Measurements from ENCODE around the gene TSPAN15.

The TSPAN15 gene

DNA sequence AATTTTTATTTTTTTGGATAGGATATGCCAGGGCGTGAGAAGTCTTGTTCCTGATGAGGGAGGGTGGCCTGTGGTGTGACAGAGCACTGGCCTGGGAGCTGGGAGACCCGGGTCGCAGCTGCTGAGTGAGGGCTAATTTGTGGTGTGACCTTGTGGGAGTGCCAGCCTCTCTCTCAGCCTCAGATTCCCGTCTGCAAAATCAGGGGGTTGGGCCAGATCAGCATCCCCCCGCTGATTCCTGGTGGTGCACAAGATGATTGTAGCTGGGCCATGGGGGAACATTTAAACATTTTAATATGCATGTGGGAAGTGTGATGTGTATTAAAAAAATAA, 14.9 kb downstream of the TSPAN15 start:
- DNase-seq (ENCODE audit: low read depth): no peak

- DNase-seq (ENCODE audit: low read depth): no peak
Measured at GRCh38 chr10:69466689-69467088, 15.4 kb downstream of the TSPAN15 start.

- no peak for DNase-seq (ENCODE audit: low read depth)
Measured at GRCh38 chr10:69467928-69468750, 16.9 kb downstream of the TSPAN15 start.

- no peak for DNase-seq (ENCODE audit: low read depth)
Measured at GRCh38 chr10:69468751-69469089, 17.5 kb downstream of the TSPAN15 start.

GRCh38 chr10:69469976-69470375, 18.7 kb downstream of the TSPAN15 start:
- DNase-seq (ENCODE audit: low read depth): no peak

- DNase-seq (ENCODE audit: low read depth): no peak
Measured at GRCh38 chr10:69470463-69471384, 19.5 kb downstream of the TSPAN15 start.

GRCh38 chr10:69472142-69472541, 20.9 kb downstream of the TSPAN15 start:
- no peak for DNase-seq (ENCODE audit: low read depth)

- DNase-seq (ENCODE audit: low read depth): no peak
Measured at GRCh38 chr10:69472544-69472943, 21.3 kb downstream of the TSPAN15 start.

DNA sequence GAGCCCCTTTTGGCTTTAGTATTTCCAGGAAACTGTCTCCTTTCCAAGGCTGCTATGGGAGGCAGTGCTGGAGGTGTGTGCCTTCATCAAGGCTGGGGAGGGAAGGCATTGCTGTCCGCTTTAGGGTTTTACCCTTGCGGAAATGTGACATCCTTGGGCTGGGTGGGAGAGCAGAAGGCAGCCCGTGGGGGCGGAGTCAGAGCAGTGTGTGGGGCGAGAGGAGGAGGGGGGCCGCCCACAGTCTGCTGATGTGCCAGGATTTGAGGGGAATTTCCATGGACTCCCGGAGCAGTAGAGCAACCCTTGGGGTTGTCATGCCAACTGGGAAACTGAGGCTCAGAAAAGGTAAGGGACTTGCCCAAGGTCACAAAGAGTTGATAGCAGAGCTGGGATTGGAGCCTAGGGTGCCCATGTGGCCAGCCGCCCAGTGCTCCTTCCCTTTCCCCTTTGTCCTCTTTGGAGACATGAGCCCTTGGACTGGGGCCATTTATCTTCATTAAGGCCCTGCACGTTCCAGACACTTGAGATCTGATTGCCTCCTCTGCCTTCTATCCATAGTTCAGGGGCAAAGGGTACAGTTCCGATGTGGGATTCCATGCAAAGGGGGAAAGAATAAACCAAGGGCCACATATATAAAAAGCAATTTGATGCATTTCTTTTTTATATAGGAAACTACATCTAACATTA, 22.2 kb downstream of the TSPAN15 start:
- no peak for DNase-seq (ENCODE audit: low read depth)

DNA sequence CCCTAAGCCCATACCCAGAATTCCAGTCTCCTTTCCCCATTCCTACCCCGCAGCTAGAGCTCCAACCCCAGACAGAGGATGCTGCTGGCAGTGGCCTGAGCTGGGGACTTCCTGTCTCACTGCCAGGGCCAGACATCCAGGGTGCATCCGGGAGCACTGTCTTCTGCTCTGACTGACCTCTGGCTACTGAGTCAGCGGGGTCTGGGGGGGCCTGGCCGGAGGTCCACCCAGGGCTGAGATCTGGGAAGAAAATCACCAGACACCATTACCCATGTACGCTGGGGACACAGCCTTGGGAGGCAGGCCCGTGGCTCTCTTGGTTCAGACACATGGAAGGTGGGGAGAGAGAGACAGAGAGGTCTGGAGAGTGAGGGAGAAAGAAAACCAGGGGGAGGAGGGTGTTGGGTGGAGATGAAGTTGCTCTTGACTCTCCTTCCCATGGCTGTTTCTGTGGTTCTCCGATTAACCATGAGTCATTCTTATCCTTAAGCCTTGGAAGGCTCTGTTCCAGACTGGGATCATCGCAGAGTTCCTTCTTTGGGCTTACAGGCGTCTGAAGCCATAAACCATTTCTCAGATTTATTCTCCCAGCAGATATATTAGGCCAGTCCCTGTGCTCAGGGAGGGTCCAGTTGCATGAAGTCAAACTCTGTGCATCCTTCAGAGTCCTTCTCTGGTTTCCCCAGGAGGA, 23.6 kb downstream of the TSPAN15 start:
- no peak for DNase-seq (ENCODE audit: low read depth)

- DNase-seq (ENCODE audit: low read depth): no peak
Measured at GRCh38 chr10:69475433-69475830, 24.2 kb downstream of the TSPAN15 start.

GRCh38 chr10:69477968-69478597, 26.8 kb downstream of the TSPAN15 start:
- DNase-seq (ENCODE audit: low read depth): no peak

GRCh38 chr10:69479240-69480067, 28.2 kb downstream of the TSPAN15 start:
- no peak for DNase-seq (ENCODE audit: low read depth)

GRCh38 chr10:69480068-69480412, 28.8 kb downstream of the TSPAN15 start:
- DNase-seq (ENCODE audit: low read depth): no peak

DNA sequence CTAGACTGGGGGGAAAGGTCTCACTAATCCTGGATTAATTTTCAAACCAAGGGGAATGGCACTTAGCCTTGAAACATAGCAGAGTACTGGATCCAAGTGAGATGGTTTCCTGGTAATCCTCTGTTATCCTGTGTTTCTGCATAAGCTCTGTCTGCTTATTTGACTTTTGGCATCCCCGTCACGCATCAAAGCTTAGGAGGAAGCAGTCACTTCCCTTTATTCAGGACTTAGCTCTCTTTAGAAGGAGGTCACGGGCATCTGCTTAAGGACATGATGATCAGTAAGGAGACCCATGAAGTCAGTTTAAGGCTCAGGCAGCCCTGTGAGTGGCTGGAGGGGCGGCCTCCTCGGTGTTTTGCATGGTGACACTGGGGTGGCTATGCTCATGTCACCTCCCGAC, 30.0 kb downstream of the TSPAN15 start:
- no peak for DNase-seq (ENCODE audit: low read depth)

DNA sequence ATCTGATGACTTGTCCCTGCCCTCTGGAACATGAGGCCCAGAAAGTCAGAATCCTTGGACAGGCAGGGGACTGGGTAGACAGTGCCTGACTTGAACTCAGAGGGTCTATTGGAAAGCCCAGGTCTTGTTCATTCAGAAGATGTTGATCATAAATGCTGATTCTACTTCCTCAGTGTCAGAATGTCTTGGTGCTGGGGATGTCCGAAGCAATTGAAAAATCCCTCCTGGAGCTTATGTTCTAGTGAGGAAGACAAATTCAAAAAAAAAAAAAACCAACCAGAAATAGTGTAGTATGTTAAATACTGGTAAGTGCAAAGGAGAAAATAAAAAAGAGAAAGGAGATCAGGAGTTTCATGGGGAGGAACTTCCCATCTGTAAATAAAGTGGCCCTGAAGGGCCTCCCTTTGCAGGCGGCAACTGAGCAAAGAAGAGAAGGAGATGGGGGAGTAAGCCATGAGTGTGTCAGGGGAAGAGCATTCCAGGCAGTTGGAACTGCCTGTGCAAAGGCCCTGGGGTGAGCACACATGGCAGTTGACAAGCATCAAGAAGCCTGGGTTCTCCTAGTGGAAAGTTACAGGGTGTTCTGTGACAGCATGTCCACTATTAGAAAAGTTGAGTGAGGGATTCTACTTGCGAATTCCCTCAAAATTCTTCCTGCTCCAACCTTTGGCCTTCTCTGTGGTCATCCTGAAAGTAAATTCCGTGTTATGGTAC, 30.7 kb downstream of the TSPAN15 start:
- DNase-seq (ENCODE audit: low read depth): no peak

GRCh38 chr10:69483963-69484362, 32.7 kb downstream of the TSPAN15 start:
- DNase-seq (ENCODE audit: low read depth): no peak

DNA sequence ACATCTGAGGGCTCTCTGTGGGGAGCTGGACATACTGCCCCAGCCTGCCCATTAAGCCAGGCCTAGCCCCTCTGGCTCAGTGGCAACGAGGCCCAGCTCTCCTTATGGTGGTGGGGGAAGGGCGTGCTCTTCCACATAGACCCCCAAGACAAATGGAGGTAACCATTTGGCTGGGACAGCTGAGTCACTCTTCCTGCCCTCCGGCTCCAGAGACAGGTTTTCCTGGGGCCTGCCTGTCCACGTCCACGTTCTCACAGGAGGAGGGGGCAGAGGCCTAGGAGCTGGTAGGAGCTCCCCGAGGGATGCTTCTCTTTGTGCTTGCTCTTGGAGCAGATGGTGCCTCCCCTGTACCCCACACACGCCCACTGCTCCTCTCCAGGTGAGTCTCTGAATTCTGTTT, 33.5 kb downstream of the TSPAN15 start:
- DNase-seq (ENCODE audit: low read depth): no peak

GRCh38 chr10:69486922-69487730, 35.9 kb downstream of the TSPAN15 start:
- no peak for DNase-seq (ENCODE audit: low read depth)
